ENCODE results near the gene NR2C2.

- TF ChIP-seq CTCF (IDR thresholded peaks at IDR 0.05) (peak; percentile 97 to 99 (median 99)), POLR2AphosphoS5 (IDR thresholded peaks at IDR 0.05) (peak in 2 of 3 donors; percentile 39 to 67), EP300 (IDR thresholded peaks at IDR 0.05; ENCODE audit: low read depth) (no peak), POLR2A (IDR thresholded peaks at IDR 0.05) (no peak)
Measured at GRCh38 chr3:14921034-14921616, 26.3 kb upstream of the NR2C2 start.

Data from transverse colon (tissue), 4 donors.